ENCODE results near the gene PTPN2. TPM values are rescaled to one million over a fixed set of nuclear protein-coding genes. Genes with fewer than 3 reads are reported as not detected.
A peak's percentile ranks its signal among the peaks of the same experiment; 100 is the strongest.

Gene PTPN2
- total and polyA plus RNA-seq, 9 of the 15 experiments (the other 6 are each of a cell fraction or from before 2014, with no cell fraction given) = 36.6 to 66.4 (median 43.8) TPM

GRCh38 chr18:12749121-12749520 is 134.9 kb downstream of the PTPN2 start:
- Histone ChIP-seq H3K4me2 (ENCODE audit: insufficient read depth, low read length) (no peak overlapping the region), H4K20me1 (replicated peaks; ENCODE audit: control insufficient read depth, insufficient read depth, low read length) (no peaks in the 10 kb centered on the region), H3K27ac (ENCODE audit: extremely low read depth, low read depth, low read length) (no peak overlapping the region), H3K9ac (ENCODE audit: insufficient read depth in 1 of 2, low read depth in 2 of 2, low read length in 2 of 2) (peak overlapping the region in 1 of 2 experiments; percentile 59; a peak in 2 of 4 replicates), H3K4me3 (no peak overlapping the region), H3K27me3 (ENCODE audit: control insufficient read depth in 2 of 2, insufficient read depth in 2 of 2, low read length in 2 of 2) (no peaks in the 10 kb centered on the region), H3K4me1 (replicated peaks in 1 of 2; ENCODE audit: control insufficient read depth in 2 of 2, insufficient read depth in 2 of 2, low read length in 2 of 2) (peaks cover 0 to 7% of the 10 kb centered on the region in 2 experiments; a peak in 2 of 5 replicates), H2AFZ (ENCODE audit: low read depth, low read length) (peak overlapping the region; percentile 48; the same call in 1 of the 2 replicates), H3K9me3 (replicated peaks; ENCODE audit: control insufficient read depth, insufficient read depth, low read depth, low read length) (no peaks in the 10 kb centered on the region), H3K36me3 (ENCODE audit: control insufficient read depth, insufficient read depth, low read length) (no peaks in the 10 kb centered on the region), H3K79me2 (ENCODE audit: control insufficient read depth, insufficient read depth, low read length) (no peaks in the 10 kb centered on the region), H3K9me1 (ENCODE audit: control insufficient read depth, insufficient read depth, low read length) (no peaks in the 10 kb centered on the region)
- BruUV-seq (replicated peaks) = no TSS peak
- POLR2A ChIA-PET = interaction anchor here (0.8 to 1.8 kb wide), 2 partner anchors 18 to 30 kb away, joined by 3 to 6 read pairs; no protein-coding TSS in a partner anchor
- FAIRE-seq (no peak), ATAC-seq (no peak), DNase-seq (ENCODE audit: extremely low read depth in 1 of 4, low spot score in 3 of 4) (no peak)
- in situ Hi-C loops (cut with MboI) = loop anchor here (5.0 kb wide), 1 partner anchor 183 kb away; no protein-coding TSS in a partner anchor
- TF ChIP-seq SETDB1 (IDR thresholded peaks at IDR 0.05; ENCODE audit: low read length) (no peak), ZKSCAN1 (IDR thresholded peaks at IDR 0.05; ENCODE audit: low read depth, low read length) (no peak), TARDBP (IDR thresholded peaks at IDR 0.05) (no peak), SNRNP70 (optimal IDR thresholded peaks at IDR 0.05; ENCODE audit: low read depth, low read length) (no peak), NONO (IDR thresholded peaks at IDR 0.05; ENCODE audit: low read depth in 2 of 2, low read length in 1 of 2) (no peak), DNMT1 (IDR thresholded peaks at IDR 0.05) (no peak), SOX6 (IDR thresholded peaks at IDR 0.05) (no peak)
- TF ChIP-seq, protein P1, sequence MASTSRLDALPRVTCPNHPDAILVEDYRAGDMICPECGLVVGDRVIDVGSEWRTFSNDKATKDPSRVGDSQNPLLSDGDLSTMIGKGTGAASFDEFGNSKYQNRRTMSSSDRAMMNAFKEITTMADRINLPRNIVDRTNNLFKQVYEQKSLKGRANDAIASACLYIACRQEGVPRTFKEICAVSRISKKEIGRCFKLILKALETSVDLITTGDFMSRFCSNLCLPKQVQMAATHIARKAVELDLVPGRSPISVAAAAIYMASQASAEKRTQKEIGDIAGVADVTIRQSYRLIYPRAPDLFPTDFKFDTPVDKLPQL (IDR thresholded peaks at IDR 0.05; ENCODE audit: extremely low read depth, insufficient read length) = no peak
- TF ChIP-seq, protein P2, sequence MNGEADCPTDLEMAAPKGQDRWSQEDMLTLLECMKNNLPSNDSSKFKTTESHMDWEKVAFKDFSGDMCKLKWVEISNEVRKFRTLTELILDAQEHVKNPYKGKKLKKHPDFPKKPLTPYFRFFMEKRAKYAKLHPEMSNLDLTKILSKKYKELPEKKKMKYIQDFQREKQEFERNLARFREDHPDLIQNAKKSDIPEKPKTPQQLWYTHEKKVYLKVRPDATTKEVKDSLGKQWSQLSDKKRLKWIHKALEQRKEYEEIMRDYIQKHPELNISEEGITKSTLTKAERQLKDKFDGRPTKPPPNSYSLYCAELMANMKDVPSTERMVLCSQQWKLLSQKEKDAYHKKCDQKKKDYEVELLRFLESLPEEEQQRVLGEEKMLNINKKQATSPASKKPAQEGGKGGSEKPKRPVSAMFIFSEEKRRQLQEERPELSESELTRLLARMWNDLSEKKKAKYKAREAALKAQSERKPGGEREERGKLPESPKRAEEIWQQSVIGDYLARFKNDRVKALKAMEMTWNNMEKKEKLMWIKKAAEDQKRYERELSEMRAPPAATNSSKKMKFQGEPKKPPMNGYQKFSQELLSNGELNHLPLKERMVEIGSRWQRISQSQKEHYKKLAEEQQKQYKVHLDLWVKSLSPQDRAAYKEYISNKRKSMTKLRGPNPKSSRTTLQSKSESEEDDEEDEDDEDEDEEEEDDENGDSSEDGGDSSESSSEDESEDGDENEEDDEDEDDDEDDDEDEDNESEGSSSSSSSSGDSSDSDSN (IDR thresholded peaks at IDR 0.05; ENCODE audit: borderline replicate concordance in 1 of 2, low read depth in 2 of 2, low read length in 2 of 2) = no peak
- TF ChIP-seq, protein P3, sequence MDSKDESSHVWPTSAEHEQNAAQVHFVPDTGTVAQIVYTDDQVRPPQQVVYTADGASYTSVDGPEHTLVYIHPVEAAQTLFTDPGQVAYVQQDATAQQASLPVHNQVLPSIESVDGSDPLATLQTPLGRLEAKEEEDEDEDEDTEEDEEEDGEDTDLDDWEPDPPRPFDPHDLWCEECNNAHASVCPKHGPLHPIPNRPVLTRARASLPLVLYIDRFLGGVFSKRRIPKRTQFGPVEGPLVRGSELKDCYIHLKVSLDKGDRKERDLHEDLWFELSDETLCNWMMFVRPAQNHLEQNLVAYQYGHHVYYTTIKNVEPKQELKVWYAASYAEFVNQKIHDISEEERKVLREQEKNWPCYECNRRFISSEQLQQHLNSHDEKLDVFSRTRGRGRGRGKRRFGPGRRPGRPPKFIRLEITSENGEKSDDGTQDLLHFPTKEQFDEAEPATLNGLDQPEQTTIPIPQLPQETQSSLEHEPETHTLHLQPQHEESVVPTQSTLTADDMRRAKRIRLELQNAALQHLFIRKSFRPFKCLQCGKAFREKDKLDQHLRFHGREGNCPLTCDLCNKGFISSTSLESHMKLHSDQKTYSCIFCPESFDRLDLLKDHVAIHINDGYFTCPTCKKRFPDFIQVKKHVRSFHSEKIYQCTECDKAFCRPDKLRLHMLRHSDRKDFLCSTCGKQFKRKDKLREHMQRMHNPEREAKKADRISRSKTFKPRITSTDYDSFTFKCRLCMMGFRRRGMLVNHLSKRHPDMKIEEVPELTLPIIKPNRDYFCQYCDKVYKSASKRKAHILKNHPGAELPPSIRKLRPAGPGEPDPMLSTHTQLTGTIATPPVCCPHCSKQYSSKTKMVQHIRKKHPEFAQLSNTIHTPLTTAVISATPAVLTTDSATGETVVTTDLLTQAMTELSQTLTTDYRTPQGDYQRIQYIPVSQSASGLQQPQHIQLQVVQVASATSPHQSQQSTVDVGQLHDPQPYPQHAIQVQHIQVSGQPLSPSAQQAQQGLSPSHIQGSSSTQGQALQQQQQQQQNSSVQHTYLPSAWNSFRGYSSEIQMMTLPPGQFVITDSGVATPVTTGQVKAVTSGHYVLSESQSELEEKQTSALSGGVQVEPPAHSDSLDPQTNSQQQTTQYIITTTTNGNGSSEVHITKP (IDR thresholded peaks at IDR 0.05; ENCODE audit: partially characterized antibody) = no peak
- TF ChIP-seq, protein P4, sequence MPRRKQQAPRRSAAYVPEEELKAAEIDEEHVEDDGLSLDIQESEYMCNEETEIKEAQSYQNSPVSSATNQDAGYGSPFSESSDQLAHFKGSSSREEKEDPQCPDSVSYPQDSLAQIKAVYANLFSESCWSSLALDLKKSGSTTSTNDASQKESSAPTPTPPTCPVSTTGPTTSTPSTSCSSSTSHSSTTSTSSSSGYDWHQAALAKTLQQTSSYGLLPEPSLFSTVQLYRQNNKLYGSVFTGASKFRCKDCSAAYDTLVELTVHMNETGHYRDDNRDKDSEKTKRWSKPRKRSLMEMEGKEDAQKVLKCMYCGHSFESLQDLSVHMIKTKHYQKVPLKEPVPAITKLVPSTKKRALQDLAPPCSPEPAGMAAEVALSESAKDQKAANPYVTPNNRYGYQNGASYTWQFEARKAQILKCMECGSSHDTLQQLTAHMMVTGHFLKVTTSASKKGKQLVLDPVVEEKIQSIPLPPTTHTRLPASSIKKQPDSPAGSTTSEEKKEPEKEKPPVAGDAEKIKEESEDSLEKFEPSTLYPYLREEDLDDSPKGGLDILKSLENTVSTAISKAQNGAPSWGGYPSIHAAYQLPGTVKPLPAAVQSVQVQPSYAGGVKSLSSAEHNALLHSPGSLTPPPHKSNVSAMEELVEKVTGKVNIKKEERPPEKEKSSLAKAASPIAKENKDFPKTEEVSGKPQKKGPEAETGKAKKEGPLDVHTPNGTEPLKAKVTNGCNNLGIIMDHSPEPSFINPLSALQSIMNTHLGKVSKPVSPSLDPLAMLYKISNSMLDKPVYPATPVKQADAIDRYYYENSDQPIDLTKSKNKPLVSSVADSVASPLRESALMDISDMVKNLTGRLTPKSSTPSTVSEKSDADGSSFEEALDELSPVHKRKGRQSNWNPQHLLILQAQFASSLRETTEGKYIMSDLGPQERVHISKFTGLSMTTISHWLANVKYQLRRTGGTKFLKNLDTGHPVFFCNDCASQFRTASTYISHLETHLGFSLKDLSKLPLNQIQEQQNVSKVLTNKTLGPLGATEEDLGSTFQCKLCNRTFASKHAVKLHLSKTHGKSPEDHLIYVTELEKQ (CRISPR knock-in tag; IDR thresholded peaks at IDR 0.05) = no peak
- intact Hi-C loops (cut with micrococcal nuclease) = no loop called here
- CTCF ChIA-PET (ENCODE audit: low intra/inter-chr PET ratio) = no interaction called here
- WGBS (ENCODE audit: insufficient coverage, low coverage, missing lambda C conversion rate) = 54% methylated on average over 13 of the region's 13 CpGs

All from K562 (cell line).